Measurements from ENCODE around the gene C1orf21. TPM values are rescaled to one million over a fixed set of nuclear protein-coding genes. Genes with fewer than 3 reads are reported as not detected.

The C1orf21 gene
- total RNA-seq, 1 experiment from 2014 or later = 28.5 TPM

GRCh38 chr1:184536246-184536985 lies 149.6 kb downstream of the C1orf21 start (continued):
- no peak for TF ChIP-seq ZNF425 (CRISPR knock-in tag; conservative IDR thresholded peaks at IDR 0.05)
- no peak for TF ChIP-seq MLX (CRISPR knock-in tag; IDR thresholded peaks at IDR 0.05)

GRCh38 chr1:184539580-184539979 lies 152.8 kb downstream of the C1orf21 start:
- peaks cover 30% of the 10 kb centered on the region for H3K36me3 Mint-ChIP-seq
- CTCF ChIA-PET = no interaction called here
- H3K4me3 Mint-ChIP-seq = no peak overlapping the region
- no peaks in the 10 kb centered on the region for H3K27me3 Mint-ChIP-seq (ENCODE audit: low read depth)
- ATAC-seq (no peak), DNase-seq (ENCODE audit: low spot score) (no peak)
- POLR2A ChIA-PET = no interaction called here
- H3K9me3 Mint-ChIP-seq = peaks cover 30% of the 10 kb centered on the region
- no peak overlapping the region for H3K27ac Mint-ChIP-seq
- 0 out of 2 replicates have a peak, but pooled peaks cover 2% of the 10 kb centered on the region for H3K4me1 Mint-ChIP-seq
- no peak for TF ChIP-seq NR2C2 (CRISPR knock-in tag; IDR thresholded peaks at IDR 0.05)
- no peak for TF ChIP-seq GRHL2 (CRISPR knock-in tag; IDR thresholded peaks at IDR 0.05; ENCODE audit: insufficient replicate concordance, severe bottlenecking)
- no peak for TF ChIP-seq ZBTB43 (CRISPR knock-in tag; IDR thresholded peaks at IDR 0.05)
- no peak for TF ChIP-seq NFE2L1 (CRISPR knock-in tag; IDR thresholded peaks at IDR 0.05)
- no peak for TF ChIP-seq GTF2I (CRISPR knock-in tag; conservative IDR thresholded peaks at IDR 0.05)
- no peak for TF ChIP-seq CTCF (IDR thresholded peaks at IDR 0.05)
- TF ChIP-seq AFF4 (CRISPR knock-in tag; IDR thresholded peaks at IDR 0.05; ENCODE audit: borderline replicate concordance) = no peak
- TF ChIP-seq ELF4 (CRISPR knock-in tag; IDR thresholded peaks at IDR 0.05; ENCODE audit: low read depth) = no peak
- no peak for TF ChIP-seq ZNF416 (CRISPR knock-in tag; IDR thresholded peaks at IDR 0.05)
- TF ChIP-seq ZNF281 (CRISPR knock-in tag; IDR thresholded peaks at IDR 0.05) = no peak
- TF ChIP-seq CREM (CRISPR knock-in tag; IDR thresholded peaks at IDR 0.05) = no peak
- no peak for TF ChIP-seq ZNF396 (CRISPR knock-in tag; IDR thresholded peaks at IDR 0.05; ENCODE audit: borderline replicate concordance)
- no peak for TF ChIP-seq TCF7 (CRISPR knock-in tag; IDR thresholded peaks at IDR 0.05; ENCODE audit: low read depth)
- TF ChIP-seq MLX (CRISPR knock-in tag; IDR thresholded peaks at IDR 0.05) = no peak
- no peak for TF ChIP-seq ZMAT4 (CRISPR knock-in tag; IDR thresholded peaks at IDR 0.05)
- no peak for TF ChIP-seq HMGXB4 (CRISPR knock-in tag; IDR thresholded peaks at IDR 0.05)
- no peak for TF ChIP-seq TP53 (CRISPR knock-in tag; IDR thresholded peaks at IDR 0.05)

Data from WTC11 (cell line).